ENCODE measurements around the gene GXYLT2.

DNA sequence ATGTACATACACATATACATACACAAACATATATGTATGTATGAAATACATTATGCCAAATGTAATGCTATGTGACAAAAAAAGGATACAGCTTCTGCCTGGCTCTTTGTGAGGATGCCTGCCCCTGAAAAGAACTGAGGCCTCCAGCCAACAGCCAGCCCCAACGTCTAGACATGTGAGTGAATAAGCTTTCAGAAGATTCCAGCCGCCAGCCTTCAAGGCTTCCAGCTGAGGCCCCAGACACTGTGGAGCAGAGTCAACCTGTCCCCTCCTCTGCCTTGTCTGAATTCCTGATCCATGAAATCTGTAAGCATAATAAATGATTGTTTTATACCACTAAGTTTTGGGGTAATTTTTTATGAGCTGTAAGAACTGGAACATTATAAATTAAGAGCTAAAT is 24.7 kb downstream of the GXYLT2 start:
- TF ChIP-seq, protein P1, sequence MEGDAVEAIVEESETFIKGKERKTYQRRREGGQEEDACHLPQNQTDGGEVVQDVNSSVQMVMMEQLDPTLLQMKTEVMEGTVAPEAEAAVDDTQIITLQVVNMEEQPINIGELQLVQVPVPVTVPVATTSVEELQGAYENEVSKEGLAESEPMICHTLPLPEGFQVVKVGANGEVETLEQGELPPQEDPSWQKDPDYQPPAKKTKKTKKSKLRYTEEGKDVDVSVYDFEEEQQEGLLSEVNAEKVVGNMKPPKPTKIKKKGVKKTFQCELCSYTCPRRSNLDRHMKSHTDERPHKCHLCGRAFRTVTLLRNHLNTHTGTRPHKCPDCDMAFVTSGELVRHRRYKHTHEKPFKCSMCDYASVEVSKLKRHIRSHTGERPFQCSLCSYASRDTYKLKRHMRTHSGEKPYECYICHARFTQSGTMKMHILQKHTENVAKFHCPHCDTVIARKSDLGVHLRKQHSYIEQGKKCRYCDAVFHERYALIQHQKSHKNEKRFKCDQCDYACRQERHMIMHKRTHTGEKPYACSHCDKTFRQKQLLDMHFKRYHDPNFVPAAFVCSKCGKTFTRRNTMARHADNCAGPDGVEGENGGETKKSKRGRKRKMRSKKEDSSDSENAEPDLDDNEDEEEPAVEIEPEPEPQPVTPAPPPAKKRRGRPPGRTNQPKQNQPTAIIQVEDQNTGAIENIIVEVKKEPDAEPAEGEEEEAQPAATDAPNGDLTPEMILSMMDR (IDR thresholded peaks at IDR 0.05) = no peak
- no peak for TF ChIP-seq EZH2 (IDR thresholded peaks at IDR 0.05; ENCODE audit: borderline replicate concordance, insufficient read depth, low read depth, low read length, poor library complexity, severe bottlenecking)

Data from B cell (primary cell).